Hepatocyte (in vitro differentiated cells): ENCODE data around the gene MSI2.

Experiments used
- EZH2 ChIP-seq: fragments of 200-600 bp; sonication (generic); IDR thresholded peaks from 2 replicates; pipeline ENCODE4 v1.6.1; 2016; ENCODE audit warnings: antibody characterized with exemption, mild to moderate bottlenecking, borderline replicate concordance
- EZH2phosphoT487 ChIP-seq: fragments of 200-600 bp; sonication (generic); IDR thresholded peaks from one replicate; pipeline ENCODE4 v1.6.1; 2018; ENCODE audit warnings: antibody characterized with exemption, mild to moderate bottlenecking, low read depth, moderate library complexity; ENCODE audit not compliant: unreplicated experiment, severe bottlenecking
- TF ChIP-seq, protein P1 (sequence below): fragments of 200-600 bp; sonication (generic); IDR thresholded peaks from 2 replicates; pipeline ENCODE4 v1.5.1; 2016; ENCODE audit warnings: antibody characterized with exemption, mild to moderate bottlenecking; ENCODE audit not compliant: poor library complexity

GRCh38 chr17:57268181-57268580 lies 11.9 kb downstream of the MSI2 start:
- TF ChIP-seq, protein P1, sequence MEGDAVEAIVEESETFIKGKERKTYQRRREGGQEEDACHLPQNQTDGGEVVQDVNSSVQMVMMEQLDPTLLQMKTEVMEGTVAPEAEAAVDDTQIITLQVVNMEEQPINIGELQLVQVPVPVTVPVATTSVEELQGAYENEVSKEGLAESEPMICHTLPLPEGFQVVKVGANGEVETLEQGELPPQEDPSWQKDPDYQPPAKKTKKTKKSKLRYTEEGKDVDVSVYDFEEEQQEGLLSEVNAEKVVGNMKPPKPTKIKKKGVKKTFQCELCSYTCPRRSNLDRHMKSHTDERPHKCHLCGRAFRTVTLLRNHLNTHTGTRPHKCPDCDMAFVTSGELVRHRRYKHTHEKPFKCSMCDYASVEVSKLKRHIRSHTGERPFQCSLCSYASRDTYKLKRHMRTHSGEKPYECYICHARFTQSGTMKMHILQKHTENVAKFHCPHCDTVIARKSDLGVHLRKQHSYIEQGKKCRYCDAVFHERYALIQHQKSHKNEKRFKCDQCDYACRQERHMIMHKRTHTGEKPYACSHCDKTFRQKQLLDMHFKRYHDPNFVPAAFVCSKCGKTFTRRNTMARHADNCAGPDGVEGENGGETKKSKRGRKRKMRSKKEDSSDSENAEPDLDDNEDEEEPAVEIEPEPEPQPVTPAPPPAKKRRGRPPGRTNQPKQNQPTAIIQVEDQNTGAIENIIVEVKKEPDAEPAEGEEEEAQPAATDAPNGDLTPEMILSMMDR, result no peak
- TF ChIP-seq EZH2 (no peak), EZH2phosphoT487 (no peak)
